Measurements from ENCODE around the gene FZD4.
A peak's percentile ranks its signal among the peaks of the same experiment; 100 is the strongest.
"Not testable (repeated sequence)": the region's sequence is repeated elsewhere in the genome, so short reads cannot be mapped to it uniquely, and the experiment has no call there.

The FZD4 gene

DNA sequence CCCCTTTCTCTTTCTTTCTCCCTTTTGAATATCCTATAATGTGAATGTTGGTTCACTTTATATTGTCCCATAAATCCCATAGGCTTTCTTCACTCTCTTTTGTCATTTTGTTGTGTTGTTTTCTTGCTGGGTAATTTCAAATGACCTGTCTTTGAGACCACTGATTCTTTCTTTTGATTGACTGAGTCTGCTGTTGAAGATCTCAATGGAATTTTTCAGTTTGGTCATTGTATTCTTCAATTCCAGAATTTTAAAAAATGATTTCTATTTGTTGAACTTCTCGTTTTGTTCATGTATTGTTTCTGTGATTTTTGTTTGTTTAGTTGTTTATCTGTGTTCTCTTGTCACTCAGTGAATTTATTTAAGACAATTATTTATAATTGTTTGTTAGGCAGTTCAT lies 17.5 kb upstream of the FZD4 start:
- no peak for DNase-seq

- no peak for DNase-seq
Observed at GRCh38 chr11:86969258-86969657, 14.1 kb upstream of the FZD4 start.

DNA sequence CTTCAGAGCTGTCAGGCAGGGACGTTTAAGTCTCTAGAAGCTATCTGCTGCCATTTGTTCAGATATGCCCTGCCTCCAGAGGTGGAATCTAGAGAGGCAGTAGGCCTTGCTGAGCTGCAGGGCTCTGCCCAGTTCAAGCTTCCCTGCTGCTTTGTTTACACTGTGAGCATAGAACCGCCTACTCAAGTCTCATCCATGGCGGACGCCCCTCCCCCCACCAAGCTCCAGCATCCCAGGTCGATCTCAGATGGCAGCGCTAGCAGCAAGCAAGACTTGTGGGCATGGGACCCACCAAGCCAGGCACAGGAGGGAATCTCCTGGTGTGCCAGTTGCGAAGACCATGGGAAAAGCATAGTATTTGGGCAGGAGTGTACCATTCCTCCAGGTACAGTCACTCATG lies 12.4 kb upstream of the FZD4 start:
- DNase-seq = not testable (repeated sequence)

DNA sequence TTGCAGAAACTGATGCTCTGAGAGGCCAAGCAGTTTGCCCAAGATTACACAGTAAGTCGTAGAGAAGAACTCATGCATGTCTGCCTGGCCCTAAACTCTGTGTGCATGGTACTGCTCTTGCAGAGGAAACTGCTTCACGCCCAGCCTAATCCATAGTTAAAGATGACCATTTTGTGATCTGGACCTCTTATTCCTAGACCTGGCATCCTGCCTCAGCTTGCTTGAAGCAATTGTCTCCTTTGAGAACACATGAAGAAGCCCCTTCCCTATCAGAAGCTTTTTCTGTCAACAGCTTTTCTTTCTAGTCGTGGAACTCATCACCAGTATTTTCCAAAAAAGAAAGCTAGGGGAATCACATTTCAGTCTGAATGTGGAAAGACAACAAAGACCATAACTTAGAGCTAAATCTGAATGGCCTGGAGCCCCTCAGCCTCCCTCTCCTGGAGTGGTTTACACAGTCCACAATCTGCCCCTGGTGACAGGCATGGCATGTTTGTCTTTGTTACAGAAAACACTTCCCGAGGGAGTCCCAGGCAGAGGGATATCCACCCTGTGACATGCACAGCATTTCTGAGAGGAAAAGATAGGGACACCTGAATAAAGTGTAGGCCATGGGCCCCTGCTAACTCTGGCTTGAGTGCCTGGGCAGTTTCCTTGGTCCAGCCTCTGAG lies 2.9 kb upstream of the FZD4 start:
- DNase-seq = no peak

DNA sequence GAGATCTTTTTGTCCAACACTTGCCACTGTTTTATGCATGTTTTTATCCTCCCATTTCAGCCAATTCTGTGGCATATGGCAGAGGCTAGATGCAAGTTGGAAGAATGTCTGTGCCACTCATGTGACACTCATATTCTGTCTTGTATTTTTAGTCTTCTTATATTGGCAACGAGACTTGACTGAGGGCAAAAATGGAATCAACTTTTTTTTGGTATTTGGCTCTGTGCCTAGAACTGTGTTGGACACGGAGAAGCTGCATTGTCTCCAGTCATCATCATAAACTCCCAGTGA lies 1.7 kb upstream of the FZD4 start:
- no peak for DNase-seq

- DNase-seq = no peak
Observed at GRCh38 chr11:86955111-86955360, 159 bp downstream of the FZD4 start.

DNA sequence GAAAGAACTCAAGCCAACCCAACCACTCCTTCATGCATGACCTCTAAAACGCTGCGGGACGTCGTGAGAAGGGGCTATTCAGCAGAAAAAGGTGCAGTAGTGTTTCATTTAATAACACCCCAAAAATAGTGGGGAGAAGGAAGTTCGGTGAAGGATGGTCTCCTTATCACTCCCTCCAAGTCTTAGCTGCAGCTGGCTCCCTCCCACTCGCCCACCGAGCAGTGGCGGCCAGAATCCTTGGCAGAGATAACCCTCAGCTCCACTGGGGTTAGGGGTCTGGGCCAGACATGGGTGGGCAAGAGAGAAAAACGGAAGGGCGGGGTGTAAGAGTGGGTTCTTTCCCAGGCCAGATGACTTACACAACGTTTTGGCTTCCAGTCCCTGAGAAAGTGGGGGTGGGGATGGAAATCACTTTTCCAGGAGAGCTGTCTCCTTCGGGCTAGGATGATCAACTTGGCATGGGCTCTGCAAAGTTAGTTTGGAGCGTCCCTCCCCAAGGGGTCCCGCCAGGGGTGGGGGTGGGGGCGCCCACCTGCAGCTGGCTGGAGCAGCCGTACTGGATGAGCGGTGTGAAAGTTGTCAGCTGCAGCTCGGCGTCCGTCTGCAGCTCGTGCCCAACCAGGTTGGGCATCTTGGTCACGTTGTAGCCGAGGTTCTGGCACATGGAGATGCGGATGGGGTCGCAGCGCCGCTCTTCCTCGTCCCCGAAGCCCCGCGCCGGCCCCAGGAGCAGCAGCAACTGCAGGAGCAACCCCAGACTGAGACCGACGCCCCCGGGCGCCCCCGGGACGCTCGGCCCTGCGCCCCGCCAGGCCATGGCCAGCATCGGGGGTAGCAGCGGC lies 705 bp downstream of the FZD4 start:
- DNase-seq = no peak

- DNase-seq = no peak
Observed at GRCh38 chr11:86952221-86952875, 2.8 kb downstream of the FZD4 start.

DNA sequence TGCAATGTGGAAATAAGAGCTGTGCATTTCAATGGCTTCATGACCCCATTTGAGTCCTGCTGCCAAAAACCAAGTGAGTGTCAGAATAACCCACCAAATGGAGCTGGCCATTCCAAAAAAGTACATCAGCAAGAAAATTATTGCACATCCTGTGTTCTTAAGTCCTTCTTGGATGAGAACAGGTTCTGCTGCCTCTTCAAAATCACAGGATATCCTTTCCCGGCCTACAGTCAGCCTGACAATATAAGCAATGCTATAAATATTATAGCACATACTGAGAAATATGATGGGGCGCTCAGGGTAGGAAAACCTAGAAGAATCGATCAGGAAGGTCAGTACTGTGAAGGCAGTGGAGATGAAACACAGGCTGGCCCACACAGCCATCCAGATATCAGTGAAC lies 3.5 kb downstream of the FZD4 start:
- no peak for DNase-seq

DNA sequence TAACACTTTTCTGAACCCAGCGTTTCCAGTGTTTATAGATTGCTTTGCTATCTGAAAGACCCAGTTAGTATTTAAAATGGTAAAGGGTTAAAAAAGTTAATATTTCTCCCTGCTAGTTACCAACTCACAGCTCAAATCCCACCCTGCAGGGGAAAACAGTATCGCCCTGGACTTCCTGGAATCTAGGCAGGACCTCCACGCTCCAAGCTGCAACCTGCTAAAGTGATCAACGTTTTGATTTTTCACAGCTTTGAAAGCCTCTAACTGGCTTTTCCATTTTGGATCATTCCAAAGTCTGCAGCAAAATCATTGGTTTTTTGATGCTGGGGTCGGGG lies 4.6 kb downstream of the FZD4 start:
- DNase-seq = no peak

DNA sequence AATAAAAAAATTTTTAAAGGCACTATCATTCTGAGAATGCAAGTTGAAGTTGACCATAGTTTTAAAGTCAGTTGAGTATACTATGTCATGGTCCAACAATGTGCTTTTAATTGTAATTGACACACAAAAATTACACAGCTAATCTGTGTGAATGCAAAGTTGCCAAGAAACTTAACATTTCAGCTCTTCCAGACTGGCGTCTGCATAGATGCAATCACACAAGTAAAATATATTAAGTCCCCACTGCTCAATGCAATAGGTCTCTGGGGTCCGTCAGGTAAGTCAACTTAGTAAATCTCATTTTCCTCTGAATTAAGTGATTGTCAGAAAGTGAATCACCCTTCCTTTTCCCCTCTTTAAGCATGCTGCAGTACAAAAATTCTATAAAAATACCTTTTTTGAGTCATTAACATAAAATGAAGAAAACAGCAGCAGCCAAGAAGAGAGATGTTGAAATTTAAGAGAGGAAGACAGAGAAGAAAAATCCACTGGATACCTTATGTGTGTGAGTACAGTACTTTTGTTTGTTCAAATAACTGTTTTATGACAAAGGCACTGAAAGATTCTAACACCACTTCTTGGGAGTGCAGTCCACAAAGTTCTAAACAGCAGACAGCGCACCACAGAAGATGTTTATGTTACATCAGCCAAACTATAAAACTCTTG lies 5.1 kb downstream of the FZD4 start:
- no peak for DNase-seq

DNA sequence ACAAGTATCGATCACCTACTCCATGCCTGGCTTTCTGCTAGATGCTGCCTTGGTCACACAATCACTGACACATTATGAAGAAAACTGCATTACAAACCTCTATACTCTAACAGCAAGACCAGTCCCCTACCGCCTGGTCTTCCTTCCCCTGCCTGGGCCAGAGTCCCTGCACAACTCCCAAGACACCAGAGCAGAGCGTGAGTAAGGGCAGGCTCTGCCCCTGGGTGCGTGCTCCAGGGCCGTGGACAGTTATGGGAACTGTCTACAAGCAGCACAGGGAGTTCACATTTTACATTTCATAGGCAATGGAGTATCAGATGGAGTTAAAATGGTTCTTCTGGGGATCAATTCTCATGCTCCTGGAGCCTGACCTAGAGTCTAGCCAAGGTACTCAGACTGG lies 6.5 kb downstream of the FZD4 start:
- DNase-seq = no peak

GRCh38 chr11:86947541-86947940 lies 7.7 kb downstream of the FZD4 start:
- no peak for DNase-seq

DNA sequence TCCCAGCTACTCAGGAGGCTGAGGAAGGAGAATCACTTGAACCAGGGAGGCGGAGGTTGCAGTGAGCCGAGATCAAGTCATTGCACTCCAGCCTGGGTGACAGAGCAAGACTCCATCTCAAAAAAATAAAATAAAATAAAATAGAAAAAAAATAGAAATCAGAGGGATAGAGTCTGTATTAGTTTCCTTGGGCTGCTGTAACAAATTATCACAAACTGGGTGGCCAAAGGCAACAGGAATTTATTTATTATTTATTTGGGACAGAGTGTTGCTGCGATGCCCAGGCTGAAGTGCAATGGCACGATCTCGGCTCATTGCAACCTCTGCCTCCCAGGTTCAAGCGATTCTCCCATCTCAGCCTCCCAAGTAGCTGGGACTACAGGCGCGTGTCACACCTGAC lies 11.7 kb downstream of the FZD4 start:
- DNase-seq = not testable (repeated sequence)

GRCh38 chr11:86941871-86942599 lies 13.2 kb downstream of the FZD4 start:
- no peak for DNase-seq

- no peak for DNase-seq
Observed at GRCh38 chr11:86941077-86941870, 13.9 kb downstream of the FZD4 start.

- no peak for DNase-seq
Observed at GRCh38 chr11:86940122-86940777, 14.9 kb downstream of the FZD4 start.

- DNase-seq = peak; percentile 26
Observed at GRCh38 chr11:86938900-86939880, 16.0 kb downstream of the FZD4 start.

DNA sequence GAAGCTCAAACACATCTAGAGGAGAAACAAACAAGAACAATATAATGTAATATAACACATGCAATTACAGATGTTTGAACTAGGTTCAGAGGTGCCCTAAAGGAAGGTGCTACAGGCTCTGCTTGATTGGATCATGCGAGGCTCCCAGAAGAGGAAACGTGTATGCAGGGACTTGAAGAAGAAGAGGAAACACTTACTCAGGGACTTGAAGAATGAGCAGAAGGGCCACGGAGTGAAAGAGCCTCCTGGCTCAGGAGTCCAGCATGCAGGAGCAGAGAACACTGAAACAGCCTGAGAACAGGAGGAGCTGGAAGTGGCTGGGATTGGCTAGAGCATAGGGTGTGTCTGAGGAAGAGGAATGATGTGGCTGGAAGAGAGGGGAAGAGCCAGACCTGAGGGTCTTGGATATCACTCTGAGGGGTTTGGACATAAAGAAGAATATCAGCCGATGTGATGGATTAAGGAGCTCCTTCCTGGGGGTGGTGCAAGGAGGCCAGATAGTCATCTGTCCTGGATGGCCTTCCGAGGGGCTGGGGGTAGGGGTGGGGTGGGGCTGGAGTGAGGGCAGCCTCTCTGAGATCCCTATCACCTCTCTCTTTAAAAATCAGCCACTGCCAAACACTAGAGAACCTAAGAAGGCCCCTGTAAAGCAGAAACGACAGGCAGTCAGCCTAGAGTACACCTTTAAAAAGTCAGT lies 16.8 kb downstream of the FZD4 start:
- no peak for DNase-seq

DNA sequence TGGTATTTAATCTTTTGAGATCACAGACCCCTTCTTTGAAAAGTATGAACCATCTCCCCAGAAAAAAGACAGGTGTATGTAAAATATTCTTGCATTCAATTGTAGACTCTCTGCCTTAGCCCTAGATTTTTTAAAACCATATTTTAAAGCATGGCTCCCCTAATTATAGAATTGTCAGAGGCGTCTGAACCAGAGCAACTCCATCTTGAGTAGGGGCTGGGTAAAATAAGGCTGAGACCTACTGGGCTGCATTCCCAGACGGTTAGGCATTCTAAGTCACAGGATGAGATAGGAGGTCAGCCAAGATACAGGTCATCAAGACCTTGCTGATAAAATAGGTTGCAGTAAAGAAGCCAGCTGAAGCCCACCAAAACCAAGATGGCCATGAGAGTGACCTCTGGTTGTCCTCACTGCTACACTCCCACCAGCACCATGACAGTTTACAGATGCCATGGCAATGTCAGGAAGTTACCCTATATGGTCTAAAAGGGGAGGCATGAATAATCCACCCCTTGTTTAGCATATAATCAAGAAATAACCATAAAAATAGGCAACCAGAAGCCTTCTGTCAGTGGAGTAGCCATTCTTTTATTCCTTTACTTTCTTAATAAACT lies 17.9 kb downstream of the FZD4 start:
- DNase-seq = not testable (repeated sequence)
